NK-92 treated with Interleukin-12 subunit alpha and Interleukin-12 subunit beta, amount 100 ng/mL, for 24 hours (cell line): Measurements from ENCODE around the gene VPS18.

Experiments
- DNase-seq: peaks from one replicate; lab custom pipeline; 2025; lab: John Stamatoyannopoulos, UW

VPS18 gene

DNA sequence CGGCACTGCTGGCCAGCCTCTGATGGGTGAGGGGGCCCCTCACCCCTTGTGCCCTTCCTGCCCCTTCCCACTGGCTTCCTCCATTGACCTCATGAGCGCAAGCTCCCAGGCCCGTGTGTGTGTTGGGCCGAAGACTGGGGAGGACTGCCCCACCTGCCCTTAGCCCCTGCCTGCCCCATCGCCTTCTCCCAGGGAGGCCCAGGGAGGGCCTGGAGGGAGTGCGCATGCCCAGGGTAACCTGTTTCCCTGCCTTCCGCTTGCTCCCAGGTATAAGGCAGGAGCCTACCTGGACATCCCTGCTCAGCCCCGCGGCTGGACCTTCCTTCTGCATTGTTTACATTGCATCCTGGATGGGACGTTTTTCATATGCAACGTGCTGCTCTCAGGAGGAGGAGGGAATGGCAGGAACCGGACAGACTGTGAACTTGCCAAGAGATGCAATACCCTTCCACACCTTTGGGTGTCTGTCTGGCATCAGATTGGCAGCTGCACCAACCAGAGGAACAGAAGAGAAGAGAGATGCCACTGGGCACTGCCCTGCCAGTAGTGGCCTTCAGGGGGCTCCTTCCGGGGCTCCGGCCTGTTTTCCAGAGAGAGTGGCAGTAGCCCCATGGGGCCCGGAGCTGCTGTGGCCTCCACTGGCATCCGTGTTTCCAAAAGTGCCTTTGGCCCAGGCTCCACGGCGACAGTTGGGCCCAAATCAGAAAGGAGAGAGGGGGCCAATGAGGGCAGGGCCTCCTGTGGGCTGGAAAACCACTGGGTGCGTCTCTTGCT lies 43.7 kb downstream of the VPS18 start:
- no peak for DNase-seq

GRCh38 chr15:40938536-40938870 lies 44.3 kb downstream of the VPS18 start:
- no peak for DNase-seq

DNA sequence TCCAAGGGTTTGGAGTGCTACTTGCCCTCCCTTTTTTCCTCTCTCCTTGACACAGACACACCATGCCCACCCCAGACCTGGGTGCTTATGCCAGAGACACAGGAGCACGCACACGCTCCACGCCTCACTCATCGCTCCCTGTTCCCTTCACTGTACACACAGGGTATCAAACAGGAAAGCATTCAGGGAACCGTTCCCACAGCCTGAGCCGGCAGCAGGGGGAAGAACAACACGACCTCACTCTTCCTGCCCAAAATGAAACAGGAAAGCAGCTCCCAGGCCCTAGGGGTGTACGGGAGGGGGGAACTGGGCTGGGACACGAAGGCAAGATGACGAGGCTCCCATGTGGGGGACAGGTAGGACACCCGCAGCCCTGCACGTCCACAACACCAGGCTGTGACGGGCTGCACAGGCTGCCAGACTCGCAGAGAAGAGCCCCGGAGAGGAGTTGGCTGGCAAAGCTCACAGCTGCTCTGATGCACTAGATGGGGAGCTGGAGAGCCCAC lies 46.1 kb downstream of the VPS18 start:
- DNase-seq = no peak

DNA sequence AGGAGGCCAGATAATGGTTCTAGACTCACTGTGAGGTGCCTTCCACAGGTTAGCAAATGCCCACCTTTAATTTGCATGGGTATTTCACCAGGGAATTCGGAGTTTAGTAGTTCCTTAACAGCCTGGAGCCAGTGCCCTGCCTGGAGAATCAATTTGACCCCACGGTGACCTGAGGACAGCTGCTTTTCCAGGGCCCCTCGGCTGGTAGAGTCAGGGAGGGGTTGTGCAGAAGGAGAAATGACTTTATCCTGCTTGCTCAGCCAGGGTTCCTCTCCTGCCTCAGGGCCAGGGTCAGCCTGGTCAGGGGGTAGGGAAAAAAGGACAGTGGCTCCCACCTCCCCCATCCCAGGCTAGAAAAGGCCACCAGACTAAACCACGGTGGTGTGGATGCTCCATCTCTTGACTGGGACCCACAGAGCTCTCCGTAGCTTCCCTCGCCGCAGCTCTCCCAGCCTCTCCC lies 46.8 kb downstream of the VPS18 start:
- no peak for DNase-seq

GRCh38 chr15:40941528-40942336 lies 47.5 kb downstream of the VPS18 start:
- no peak for DNase-seq

GRCh38 chr15:40942337-40942854 lies 48.1 kb downstream of the VPS18 start:
- no peak for DNase-seq

DNA sequence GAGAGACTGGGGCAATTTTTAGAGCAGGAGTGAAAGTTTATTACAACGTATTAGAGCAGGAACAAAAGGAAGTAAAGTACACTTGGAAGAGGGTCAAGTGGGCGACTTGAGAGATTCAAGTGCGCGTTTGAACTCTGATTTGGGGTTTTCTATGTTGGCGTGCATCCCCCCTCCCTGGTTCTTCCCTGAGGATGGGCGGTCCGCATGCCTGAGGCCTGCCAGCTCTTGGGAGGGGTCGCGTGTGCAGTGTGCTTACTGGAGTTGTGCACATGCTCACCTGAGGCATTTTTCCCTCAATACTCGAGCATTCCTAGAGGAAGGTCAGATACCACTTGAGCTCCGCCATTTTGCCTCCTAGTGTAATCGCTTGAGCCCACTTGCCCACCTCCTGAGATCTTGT lies 48.6 kb downstream of the VPS18 start:
- no peak for DNase-seq

DNA sequence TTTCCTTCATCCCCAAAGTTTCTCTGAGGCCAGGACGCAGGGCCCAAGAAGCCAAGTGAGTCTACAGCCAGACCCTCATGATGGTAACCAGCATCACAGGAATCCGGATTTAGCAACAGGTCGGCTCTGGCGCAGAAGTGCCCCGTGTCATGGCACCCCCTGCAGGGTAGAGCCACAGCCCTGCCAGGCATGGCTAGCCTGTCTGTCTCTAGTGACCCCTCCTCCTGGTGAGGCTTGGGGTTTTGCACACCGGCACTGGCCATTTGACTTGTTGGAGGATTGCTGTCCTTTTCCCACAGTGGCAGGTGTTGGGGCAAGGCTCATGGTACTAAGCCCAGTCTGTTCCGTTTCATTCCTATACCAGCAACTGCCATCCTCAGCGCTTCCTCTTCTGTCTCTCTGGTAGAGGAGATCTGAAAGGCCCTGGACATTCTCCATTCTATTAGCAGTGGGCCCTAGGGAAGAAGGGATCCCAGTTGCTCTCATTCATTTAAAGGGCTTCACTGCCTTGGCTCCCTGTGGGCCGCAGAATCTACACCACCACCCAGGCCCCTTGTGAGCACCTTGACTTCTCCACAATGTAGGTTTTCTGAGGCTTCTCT lies 49.6 kb downstream of the VPS18 start:
- DNase-seq = no peak

DNA sequence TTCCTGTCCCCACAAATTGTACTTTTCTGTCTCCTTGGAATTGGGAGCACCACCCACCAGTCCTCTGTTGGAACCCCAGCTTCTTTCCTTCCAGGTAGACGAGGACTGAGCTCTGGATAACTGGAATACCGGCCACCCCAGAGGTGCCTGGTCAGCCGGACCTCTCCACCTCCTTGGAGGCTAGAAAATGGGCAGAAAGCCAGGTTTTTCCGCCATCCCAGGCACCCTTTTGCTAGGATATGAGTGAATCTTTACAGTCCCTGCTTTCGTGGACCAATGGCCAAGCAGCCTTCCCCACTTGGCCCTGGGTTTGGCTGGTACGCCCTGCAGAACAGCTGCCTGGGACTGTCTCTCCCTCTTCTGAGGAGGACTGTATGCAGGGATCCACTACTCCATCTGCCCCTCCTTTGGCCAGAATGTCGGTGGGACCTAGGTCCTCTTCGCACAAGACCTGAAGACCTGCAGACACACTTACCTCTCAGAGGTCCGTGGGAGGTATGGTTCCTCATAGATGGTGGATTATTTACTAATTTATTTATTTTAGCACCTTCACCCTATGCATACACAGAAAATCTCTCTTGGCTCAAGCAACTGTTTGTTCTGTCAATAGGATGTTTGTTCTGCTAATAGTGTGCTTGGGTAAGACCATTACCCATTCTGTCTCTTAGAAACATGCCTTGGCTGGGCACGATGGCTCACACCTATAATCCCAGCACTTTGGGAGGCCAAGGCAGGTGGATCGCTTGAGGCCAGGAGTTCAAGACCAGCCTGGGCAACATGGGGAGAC lies 50.5 kb downstream of the VPS18 start:
- DNase-seq = no peak

DNA sequence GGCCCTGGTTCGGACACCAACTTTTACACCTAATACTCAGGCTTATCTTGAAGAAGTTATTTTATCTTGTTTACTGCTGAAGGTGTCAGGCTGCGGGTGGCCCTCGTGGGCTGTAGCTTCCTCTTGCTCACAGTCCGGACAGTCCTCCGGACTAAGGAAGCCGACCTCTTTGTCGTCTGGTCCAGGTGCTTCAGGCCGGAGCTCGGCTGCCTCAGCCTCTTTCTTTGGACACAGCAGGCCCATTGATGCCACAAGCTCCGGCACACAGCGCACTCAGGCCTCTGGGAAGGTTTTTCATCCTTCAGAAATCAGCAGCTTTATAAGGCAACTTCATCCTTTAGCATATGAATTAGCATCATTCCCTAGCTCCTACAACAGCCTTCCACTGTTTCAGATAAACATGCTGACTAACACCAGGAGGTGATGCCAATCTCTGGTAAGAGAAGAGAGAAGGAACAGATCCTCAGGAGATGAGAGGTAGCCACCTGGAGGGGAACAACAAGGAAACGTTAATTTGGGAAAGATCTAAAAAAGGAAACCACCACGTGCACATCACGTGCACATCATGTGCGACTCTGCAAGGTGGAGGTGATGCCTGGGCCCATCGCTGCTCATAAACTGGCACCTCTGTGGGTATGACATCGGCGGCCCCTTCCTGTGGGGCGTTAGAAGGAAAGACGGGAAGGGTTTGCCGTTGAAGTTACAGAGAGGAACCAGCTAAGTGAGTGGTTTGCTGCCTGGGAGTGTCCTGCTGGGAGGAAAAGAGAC lies 54.6 kb downstream of the VPS18 start:
- DNase-seq = no peak

GRCh38 chr15:40949756-40950207 lies 55.5 kb downstream of the VPS18 start:
- DNase-seq = no peak

DNA sequence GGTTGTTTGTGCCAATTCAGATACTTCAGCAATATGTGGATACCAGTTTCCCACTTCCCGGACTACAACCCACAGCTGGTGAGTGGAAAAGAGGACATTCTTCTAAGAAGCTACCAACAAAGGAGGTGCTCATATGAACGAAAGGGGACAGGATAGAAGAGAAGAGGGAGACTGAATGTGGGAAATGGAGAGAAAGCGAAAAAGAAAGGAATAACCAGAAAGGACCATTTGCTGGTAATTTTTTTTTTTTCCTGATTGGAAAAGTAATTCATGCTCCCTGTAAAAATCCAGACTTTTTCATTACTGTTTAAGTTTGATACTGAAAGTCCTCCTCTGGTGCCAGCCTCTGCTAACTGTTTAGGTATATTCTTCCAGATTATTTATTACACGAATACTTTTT lies 57.5 kb downstream of the VPS18 start:
- no peak for DNase-seq

DNA sequence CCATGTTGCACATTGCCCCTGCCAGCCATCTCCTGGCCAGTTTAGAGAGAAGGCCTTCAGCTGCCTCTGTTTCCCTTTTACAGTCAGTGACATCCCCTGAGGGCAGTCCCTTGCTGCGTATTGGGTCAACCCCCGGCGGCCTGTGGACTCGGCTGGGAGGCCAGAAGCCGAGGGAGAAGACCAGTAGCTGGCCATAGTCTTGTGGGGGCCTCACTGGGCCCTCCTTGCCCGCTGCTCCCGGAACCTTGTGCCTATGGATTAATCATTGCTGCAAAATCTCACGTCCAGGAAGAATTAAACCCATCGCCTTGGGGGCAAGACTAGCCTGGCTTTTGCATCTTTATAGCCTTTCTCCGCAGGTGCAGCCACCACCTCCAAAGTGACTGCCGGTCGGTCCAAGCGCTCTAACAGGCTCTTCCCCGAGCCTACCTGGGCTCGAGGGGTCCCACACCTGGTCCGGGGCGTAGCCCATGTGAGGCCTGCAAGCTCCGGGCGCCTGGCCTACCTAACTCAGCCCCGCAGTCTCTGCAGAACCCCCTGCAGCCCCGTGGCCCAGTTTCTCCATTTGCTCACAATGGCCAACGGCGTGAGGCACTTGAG lies 58.2 kb downstream of the VPS18 start:
- DNase-seq = no peak

- DNase-seq = no peak
These were observed 58.9 kb downstream of the VPS18 start, which contains the start of gene CHAC1 for GRCh38 chr15:40952901-40953712. CHAC1 (plus strand) TSS chr15:40953471; CDS start chr15:40953584, 113 bp downstream.
